Gastrocnemius medialis (tissue), 4 donors: ENCODE results near the gene EFCAB6.

Experiments used
- POLR2A ChIP-seq, 2 donors: fragments of 450-650 bp; IDR thresholded peaks; one replicate each; pipeline ENCODE4 v1.6.1; 2017; ENCODE audit warnings: antibody characterized with exemption in 2 of 2, mild to moderate bottlenecking in 2 of 2, moderate library complexity in 2 of 2
- TF ChIP-seq, protein P1 (sequence below), 5 experiments: fragments of 450-650 bp in 3 of 5; fragments of 200-600 bp in 2 of 5; sonication (generic) in 2 of 5; IDR thresholded peaks in 4 of 5; conservative IDR thresholded peaks in 1 of 5; 1 replicate in 4 of 5; 2 replicates in 1 of 5; pipeline ENCODE4 v1.5.1; 2016 to 2019; ENCODE audit warnings: antibody characterized with exemption in 5 of 5, mild to moderate bottlenecking in 3 of 5, moderate library complexity in 3 of 5

DNA sequence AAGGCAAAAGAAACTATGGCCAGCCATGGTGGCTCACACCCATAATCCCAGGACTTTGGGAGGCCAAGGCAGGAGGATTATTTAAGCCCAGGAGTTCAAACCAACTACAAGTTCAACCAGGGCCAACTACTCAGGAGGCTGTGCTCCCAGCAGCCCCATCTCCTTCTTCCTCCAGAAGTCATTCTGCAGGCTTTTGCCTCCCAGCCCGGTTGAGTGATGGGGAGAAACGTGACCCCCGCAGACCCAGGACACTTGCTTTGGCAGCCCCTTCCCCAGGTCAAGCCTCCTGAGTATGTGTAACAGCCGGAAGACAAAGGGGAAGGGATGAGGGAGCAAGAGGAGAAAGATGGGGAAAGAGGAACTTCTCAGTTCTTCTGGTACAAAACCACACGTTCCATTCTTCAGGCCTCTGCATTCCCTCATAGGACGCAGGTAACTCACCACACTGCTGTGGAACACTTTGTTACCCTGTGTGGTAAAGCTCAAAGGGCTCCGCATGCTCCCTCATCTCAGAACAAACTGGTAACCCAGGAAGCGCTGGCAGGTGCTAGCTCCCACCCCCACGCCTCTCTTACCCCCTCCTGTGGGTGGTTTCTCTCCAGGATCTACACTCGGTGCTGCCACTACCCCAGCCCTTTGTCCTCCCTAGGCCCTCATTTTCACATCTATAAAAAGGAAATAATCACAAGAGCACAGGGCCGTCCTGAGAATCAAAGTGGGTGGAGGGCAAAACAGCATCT lies 46.2 kb upstream of the EFCAB6 start:
- TF ChIP-seq, protein P1, sequence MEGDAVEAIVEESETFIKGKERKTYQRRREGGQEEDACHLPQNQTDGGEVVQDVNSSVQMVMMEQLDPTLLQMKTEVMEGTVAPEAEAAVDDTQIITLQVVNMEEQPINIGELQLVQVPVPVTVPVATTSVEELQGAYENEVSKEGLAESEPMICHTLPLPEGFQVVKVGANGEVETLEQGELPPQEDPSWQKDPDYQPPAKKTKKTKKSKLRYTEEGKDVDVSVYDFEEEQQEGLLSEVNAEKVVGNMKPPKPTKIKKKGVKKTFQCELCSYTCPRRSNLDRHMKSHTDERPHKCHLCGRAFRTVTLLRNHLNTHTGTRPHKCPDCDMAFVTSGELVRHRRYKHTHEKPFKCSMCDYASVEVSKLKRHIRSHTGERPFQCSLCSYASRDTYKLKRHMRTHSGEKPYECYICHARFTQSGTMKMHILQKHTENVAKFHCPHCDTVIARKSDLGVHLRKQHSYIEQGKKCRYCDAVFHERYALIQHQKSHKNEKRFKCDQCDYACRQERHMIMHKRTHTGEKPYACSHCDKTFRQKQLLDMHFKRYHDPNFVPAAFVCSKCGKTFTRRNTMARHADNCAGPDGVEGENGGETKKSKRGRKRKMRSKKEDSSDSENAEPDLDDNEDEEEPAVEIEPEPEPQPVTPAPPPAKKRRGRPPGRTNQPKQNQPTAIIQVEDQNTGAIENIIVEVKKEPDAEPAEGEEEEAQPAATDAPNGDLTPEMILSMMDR (IDR thresholded peaks at IDR 0.05 in 4 of 5, conservative IDR thresholded peaks at IDR 0.05 in 1 of 5) = no peak
- no peak for TF ChIP-seq POLR2A (IDR thresholded peaks at IDR 0.05)
